Measurements from ENCODE around the gene SRC.

- TF ChIP-seq CTCF (IDR thresholded peaks at IDR 0.05) = no peak
- no peak for TF ChIP-seq POLR2A (IDR thresholded peaks at IDR 0.05)
- no peak for TF ChIP-seq EP300 (IDR thresholded peaks at IDR 0.05; ENCODE audit: low read depth)
- TF ChIP-seq POLR2AphosphoS5 (IDR thresholded peaks at IDR 0.05) = no peak
Observed at GRCh38 chr20:37453288-37453687, 107.3 kb downstream of the SRC start.
